Activated T-cell treated with anti-CD3 and anti-CD28 coated beads for 1 hour (primary cell): ENCODE results near the gene TOGARAM1.

Source experiments
- DNase-seq: peaks from one replicate; pipeline ENCODE4 v3.0.0-alpha.2; 2020; ENCODE audit warnings: low read depth

TOGARAM1 gene

GRCh38 chr14:44963775-44964380 lies 1.9 kb downstream of the TOGARAM1 start:
- DNase-seq = no peak

GRCh38 chr14:44966601-44967336 lies 4.8 kb downstream of the TOGARAM1 start:
- DNase-seq = no peak

GRCh38 chr14:44968714-44969113 lies 6.7 kb downstream of the TOGARAM1 start:
- no peak for DNase-seq

GRCh38 chr14:44970907-44971306 lies 8.9 kb downstream of the TOGARAM1 start:
- no peak for DNase-seq

GRCh38 chr14:44971459-44971858 lies 9.5 kb downstream of the TOGARAM1 start:
- DNase-seq = no peak

- no peak for DNase-seq
Observed at GRCh38 chr14:44979273-44979672, 17.3 kb downstream of the TOGARAM1 start.

- no peak for DNase-seq
Observed at GRCh38 chr14:44979740-44980356, 17.9 kb downstream of the TOGARAM1 start.

GRCh38 chr14:44981198-44981597 lies 19.2 kb downstream of the TOGARAM1 start:
- no peak for DNase-seq

GRCh38 chr14:44982594-44982993 lies 20.6 kb downstream of the TOGARAM1 start:
- no peak for DNase-seq

GRCh38 chr14:44988694-44989093 lies 26.7 kb downstream of the TOGARAM1 start:
- DNase-seq = no peak

GRCh38 chr14:44989497-44990440 lies 27.8 kb downstream of the TOGARAM1 start:
- DNase-seq = no peak

- no peak for DNase-seq
Observed at GRCh38 chr14:44990533-44990932, 28.5 kb downstream of the TOGARAM1 start.

- no peak for DNase-seq
Observed at GRCh38 chr14:44995196-44995595, 33.2 kb downstream of the TOGARAM1 start.

GRCh38 chr14:44995770-44996294 lies 33.8 kb downstream of the TOGARAM1 start:
- DNase-seq = no peak

- no peak for DNase-seq
Observed at GRCh38 chr14:45003924-45004323, 41.9 kb downstream of the TOGARAM1 start.

- no peak for DNase-seq
Observed at GRCh38 chr14:45015133-45015532, 53.1 kb downstream of the TOGARAM1 start.

GRCh38 chr14:45028107-45028626 lies 66.2 kb downstream of the TOGARAM1 start:
- no peak for DNase-seq

- DNase-seq = no peak
Observed at GRCh38 chr14:45034730-45035129, 72.7 kb downstream of the TOGARAM1 start.

- no peak for DNase-seq
Observed at GRCh38 chr14:45038256-45038655, 76.3 kb downstream of the TOGARAM1 start.

GRCh38 chr14:45038865-45039264 lies 76.9 kb downstream of the TOGARAM1 start:
- DNase-seq = no peak

GRCh38 chr14:45039390-45039789 lies 77.4 kb downstream of the TOGARAM1 start:
- no peak for DNase-seq

- DNase-seq = no peak
Observed at GRCh38 chr14:45041641-45042040, 79.7 kb downstream of the TOGARAM1 start.
